Neural progenitor cell (in vitro differentiated cells): Measurements from ENCODE around the gene TPM1. TPM values are rescaled to one million over a fixed set of nuclear protein-coding genes. Genes with fewer than 3 reads are reported as not detected.

ENCODE experiments used
- DNase-seq: peaks from one replicate; pipeline ENCODE4 v3.0.0-alpha.2; 2016; ENCODE audit warnings: low spot score
- H2AFZ ChIP-seq: fragments of 200-600 bp; sonication (generic); replicated peaks from 2 replicates; pipeline ENCODE4 v1.6.1; 2016; ENCODE audit warnings: antibody characterized with exemption
- H3F3A ChIP-seq: fragments of 200-600 bp; sonication (generic); 2 replicates; pipeline ENCODE4 v1.6.1; 2016; ENCODE audit warnings: antibody characterized with exemption, low read depth
- H3K27ac ChIP-seq: fragments of 200-600 bp; sonication (generic); 2 replicates; pipeline ENCODE4 v1.5.1; 2016; ENCODE audit warnings: mild to moderate bottlenecking
- H3K27me3 ChIP-seq: fragments of 200-600 bp; sonication (generic); 2 replicates; pipeline ENCODE4 v1.6.1; 2016; ENCODE audit warnings: mild to moderate bottlenecking, moderate library complexity
- H3K36me3 ChIP-seq: fragments of 200-600 bp; sonication (generic); 2 replicates; pipeline ENCODE4 v1.5.1; 2016
- H3K4me1 ChIP-seq: fragments of 200-600 bp; sonication (generic); 2 replicates; pipeline ENCODE4 v1.6.1; 2016; ENCODE audit warnings: mixed run types
- H3K4me2 ChIP-seq: fragments of 200-600 bp; sonication (generic); 2 replicates; pipeline ENCODE4 v1.6.1; 2016
- H3K4me3 ChIP-seq: fragments of 200-600 bp; sonication (generic); 2 replicates; pipeline ENCODE4 v1.5.1; 2016
- H3K79me2 ChIP-seq: fragments of 200-600 bp; sonication (generic); 2 replicates; pipeline ENCODE4 v1.6.1; 2016; ENCODE audit warnings: low read depth
- H3K9ac ChIP-seq: fragments of 200-600 bp; sonication (generic); 2 replicates; pipeline ENCODE4 v1.6.1; 2016
- H3K9me3 ChIP-seq: fragments of 200-600 bp; sonication (generic); 2 replicates; pipeline ENCODE4 v1.5.1; 2016; ENCODE audit warnings: low read depth
- H4K20me1 ChIP-seq: fragments of 200-600 bp; sonication (generic); 2 replicates; pipeline ENCODE4 v1.6.1; 2016; ENCODE audit warnings: low read depth
- H3K27ac Mint-ChIP-seq: 3 replicates; pipeline ENCODE4 v1.8.0; 2021; ENCODE audit warnings: mixed read lengths
- H3K27me3 Mint-ChIP-seq: 2 replicates; pipeline ENCODE4 v1.8.0; 2022; ENCODE audit warnings: low read depth, mild to moderate bottlenecking, inconsistent platforms, moderate library complexity, mixed read lengths; ENCODE audit not compliant: insufficient read depth
- H3K36me3 Mint-ChIP-seq: 3 replicates; pipeline ENCODE4 v1.8.0; 2021; ENCODE audit warnings: mixed read lengths
- H3K4me1 Mint-ChIP-seq: 3 replicates; pipeline ENCODE4 v1.8.0; 2021; ENCODE audit warnings: mixed read lengths
- H3K4me3 Mint-ChIP-seq: 3 replicates; pipeline ENCODE4 v1.8.0; 2021; ENCODE audit warnings: mild to moderate bottlenecking, moderate library complexity, mixed read lengths
- H3K9me3 Mint-ChIP-seq: 3 replicates; pipeline ENCODE4 v1.8.0; 2020; ENCODE audit warnings: mixed read lengths
- EZH2 ChIP-seq: fragments of 200-600 bp; sonication (generic); IDR thresholded peaks from 2 replicates; pipeline ENCODE4 v1.6.1; 2017; ENCODE audit warnings: antibody characterized with exemption, mild to moderate bottlenecking, moderate library complexity
- EZH2phosphoT487 ChIP-seq: fragments of 200-600 bp; sonication (generic); IDR thresholded peaks from 2 replicates; pipeline ENCODE4 v1.6.1; 2017; ENCODE audit warnings: antibody characterized with exemption
- total RNA-seq: library from RNA; depleted of rRNA; stranded (reverse); fragments of >200 nt; gene quantifications from 2 replicates; pipeline ENCODE4 v1.2.3, GENCODE V29; 2015; ENCODE audit warnings: low replicate concordance
- TF ChIP-seq, protein P1 (sequence below): fragments of 200-600 bp; sonication (generic); IDR thresholded peaks from 2 replicates; pipeline ENCODE4 v1.5.1; 2017; ENCODE audit warnings: antibody characterized with exemption, mild to moderate bottlenecking

TPM1 gene
- total RNA-seq, 1 donor from 2014 or later: 623 TPM

DNA sequence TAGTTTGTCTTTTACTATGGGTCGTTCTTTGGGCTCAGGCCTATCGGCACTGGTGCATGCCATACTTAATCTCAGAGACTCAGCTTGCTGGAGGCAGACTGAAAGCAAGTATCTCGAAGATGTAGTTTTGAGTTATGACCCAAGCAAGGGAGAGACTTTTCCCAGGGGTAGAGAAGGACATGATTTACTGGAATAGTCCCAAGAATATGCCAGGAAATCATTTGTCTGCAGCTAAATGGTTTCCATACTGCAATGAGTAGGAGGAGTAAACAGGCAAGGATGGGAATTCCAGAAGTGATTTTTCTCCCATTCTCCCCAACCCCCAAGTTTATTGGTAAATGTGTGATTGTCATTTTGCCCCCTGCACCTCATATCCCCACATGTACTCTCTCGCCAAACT lies 43.7 kb downstream of the TPM1 start:
- no peaks in the 10 kb centered on the region for H3K79me2 ChIP-seq
- no peaks in the 10 kb centered on the region for H3K9me3 ChIP-seq
- peaks cover 27% of the 10 kb centered on the region for H3K4me1 Mint-ChIP-seq
- no peak overlapping the region for H3K27ac Mint-ChIP-seq
- H3K9ac ChIP-seq: no peak overlapping the region
- no peak for DNase-seq
- TF ChIP-seq, protein P1, sequence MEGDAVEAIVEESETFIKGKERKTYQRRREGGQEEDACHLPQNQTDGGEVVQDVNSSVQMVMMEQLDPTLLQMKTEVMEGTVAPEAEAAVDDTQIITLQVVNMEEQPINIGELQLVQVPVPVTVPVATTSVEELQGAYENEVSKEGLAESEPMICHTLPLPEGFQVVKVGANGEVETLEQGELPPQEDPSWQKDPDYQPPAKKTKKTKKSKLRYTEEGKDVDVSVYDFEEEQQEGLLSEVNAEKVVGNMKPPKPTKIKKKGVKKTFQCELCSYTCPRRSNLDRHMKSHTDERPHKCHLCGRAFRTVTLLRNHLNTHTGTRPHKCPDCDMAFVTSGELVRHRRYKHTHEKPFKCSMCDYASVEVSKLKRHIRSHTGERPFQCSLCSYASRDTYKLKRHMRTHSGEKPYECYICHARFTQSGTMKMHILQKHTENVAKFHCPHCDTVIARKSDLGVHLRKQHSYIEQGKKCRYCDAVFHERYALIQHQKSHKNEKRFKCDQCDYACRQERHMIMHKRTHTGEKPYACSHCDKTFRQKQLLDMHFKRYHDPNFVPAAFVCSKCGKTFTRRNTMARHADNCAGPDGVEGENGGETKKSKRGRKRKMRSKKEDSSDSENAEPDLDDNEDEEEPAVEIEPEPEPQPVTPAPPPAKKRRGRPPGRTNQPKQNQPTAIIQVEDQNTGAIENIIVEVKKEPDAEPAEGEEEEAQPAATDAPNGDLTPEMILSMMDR: no peak
- TF ChIP-seq EZH2phosphoT487 (no peak), EZH2 (no peak)
- no peaks in the 10 kb centered on the region for H3K36me3 ChIP-seq
- H3K9me3 Mint-ChIP-seq: no peaks in the 10 kb centered on the region
- no peaks in the 10 kb centered on the region for H3K36me3 Mint-ChIP-seq
- H3F3A ChIP-seq: peaks cover 26% of the 10 kb centered on the region
- peaks cover 6% of the 10 kb centered on the region for H3K27me3 Mint-ChIP-seq
- H3K27me3 ChIP-seq: no peaks in the 10 kb centered on the region
- no peak overlapping the region for H3K4me3 ChIP-seq
- H3K4me3 Mint-ChIP-seq: no peak overlapping the region
- H3K4me1 ChIP-seq: peaks cover 30% of the 10 kb centered on the region
- H3K27ac ChIP-seq: no peak overlapping the region
- H4K20me1 ChIP-seq: no peaks in the 10 kb centered on the region
- H2AFZ ChIP-seq: no peak overlapping the region
- no peak overlapping the region for H3K4me2 ChIP-seq

DNA sequence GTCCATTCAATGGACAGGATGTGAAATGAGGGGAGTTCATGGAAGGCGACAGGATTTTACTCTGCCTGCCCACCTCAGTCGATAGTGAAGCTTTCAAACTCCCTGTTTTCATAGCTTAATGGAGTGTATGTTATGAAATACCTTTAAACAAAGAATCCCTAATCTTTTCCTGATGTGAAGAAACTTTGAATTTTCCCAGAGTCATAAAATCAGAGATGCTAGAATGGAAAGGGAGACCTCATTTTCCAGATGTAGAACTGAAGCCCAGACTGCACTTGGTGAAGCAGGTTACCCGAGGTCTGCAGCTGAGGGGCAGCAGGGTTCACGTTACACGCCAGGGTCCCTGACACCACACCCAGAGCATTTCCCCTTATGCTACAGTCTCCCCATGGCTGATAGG lies 44.4 kb downstream of the TPM1 start:
- H3K4me1 Mint-ChIP-seq: peaks cover 27% of the 10 kb centered on the region
- TF ChIP-seq EZH2phosphoT487: no peak
- H3K4me3 Mint-ChIP-seq: no peak overlapping the region
- no peaks in the 10 kb centered on the region for H3K9me3 Mint-ChIP-seq
- no peak for DNase-seq
- no peak overlapping the region for H3K27ac ChIP-seq
- no peak overlapping the region for H3K4me2 ChIP-seq
- H3K36me3 Mint-ChIP-seq: no peaks in the 10 kb centered on the region
- peaks cover 20% of the 10 kb centered on the region for H3F3A ChIP-seq
- no peaks in the 10 kb centered on the region for H3K36me3 ChIP-seq
- no peak overlapping the region for H3K9ac ChIP-seq
- no peaks in the 10 kb centered on the region for H4K20me1 ChIP-seq
- H3K4me3 ChIP-seq: no peak overlapping the region
- H3K4me1 ChIP-seq: peaks cover 30% of the 10 kb centered on the region
- no peaks in the 10 kb centered on the region for H3K79me2 ChIP-seq
- no peaks in the 10 kb centered on the region for H3K9me3 ChIP-seq
- peaks cover 6% of the 10 kb centered on the region for H3K27me3 Mint-ChIP-seq
- H3K27me3 ChIP-seq: no peaks in the 10 kb centered on the region
- H2AFZ ChIP-seq: no peak overlapping the region
- no peak overlapping the region for H3K27ac Mint-ChIP-seq

DNA sequence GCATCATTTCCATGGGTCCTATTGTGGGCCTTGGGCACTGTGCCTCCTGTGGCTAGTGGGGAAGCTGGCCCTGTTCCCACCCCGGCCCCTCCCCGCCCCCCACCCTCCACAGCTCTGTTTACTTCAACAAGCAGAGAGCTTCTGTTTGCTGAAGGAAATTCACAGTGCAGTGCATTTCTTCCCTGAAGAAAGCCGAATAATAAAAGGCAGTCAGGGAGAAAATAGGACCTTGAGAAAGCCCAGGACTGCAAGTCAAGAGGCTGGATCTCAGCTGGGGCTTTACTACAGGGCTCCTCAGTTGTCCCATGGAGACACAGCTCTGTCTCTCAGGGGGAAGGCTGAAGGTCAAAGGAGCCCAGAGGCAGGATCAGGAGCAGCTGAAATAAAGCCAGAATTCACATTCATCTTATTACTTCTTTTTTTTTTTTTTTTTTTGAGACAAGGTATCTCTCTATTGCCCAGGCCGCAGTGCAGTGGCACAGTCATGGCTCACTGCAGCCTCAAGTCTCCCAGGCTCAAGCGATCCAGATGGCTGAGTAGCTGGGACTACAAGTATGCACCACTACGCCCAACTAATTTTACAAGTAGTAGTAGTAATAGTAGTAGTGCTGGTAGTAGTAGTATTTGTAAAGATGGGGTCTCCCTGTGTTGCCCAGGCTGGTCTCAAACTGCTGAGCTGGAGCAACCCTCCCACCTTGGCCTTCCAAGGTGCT lies 46.1 kb downstream of the TPM1 start:
- H3K4me3 Mint-ChIP-seq: peak overlapping the region; percentile 68
- H3K27me3 Mint-ChIP-seq: no peaks in the 10 kb centered on the region
- Histone ChIP-seq H3K4me1 (peaks cover 24% of the 10 kb centered on the region), H3K9me3 (no peaks in the 10 kb centered on the region), H3K27me3 (no peaks in the 10 kb centered on the region), H2AFZ (no peak overlapping the region), H3K27ac (no peak overlapping the region), H3K36me3 (no peaks in the 10 kb centered on the region), H3K9ac (no peak overlapping the region), H3F3A (peaks cover 18% of the 10 kb centered on the region), H3K79me2 (no peaks in the 10 kb centered on the region), H3K4me3 (no peak overlapping the region), H3K4me2 (no peak overlapping the region), H4K20me1 (no peaks in the 10 kb centered on the region)
- no peaks in the 10 kb centered on the region for H3K9me3 Mint-ChIP-seq
- DNase-seq: no peak
- no peaks in the 10 kb centered on the region for H3K36me3 Mint-ChIP-seq
- peaks cover 20% of the 10 kb centered on the region for H3K4me1 Mint-ChIP-seq
- no peak overlapping the region for H3K27ac Mint-ChIP-seq
- TF ChIP-seq EZH2: no peak
- TF ChIP-seq, protein P1: no peak
- TF ChIP-seq EZH2phosphoT487: no peak

DNA sequence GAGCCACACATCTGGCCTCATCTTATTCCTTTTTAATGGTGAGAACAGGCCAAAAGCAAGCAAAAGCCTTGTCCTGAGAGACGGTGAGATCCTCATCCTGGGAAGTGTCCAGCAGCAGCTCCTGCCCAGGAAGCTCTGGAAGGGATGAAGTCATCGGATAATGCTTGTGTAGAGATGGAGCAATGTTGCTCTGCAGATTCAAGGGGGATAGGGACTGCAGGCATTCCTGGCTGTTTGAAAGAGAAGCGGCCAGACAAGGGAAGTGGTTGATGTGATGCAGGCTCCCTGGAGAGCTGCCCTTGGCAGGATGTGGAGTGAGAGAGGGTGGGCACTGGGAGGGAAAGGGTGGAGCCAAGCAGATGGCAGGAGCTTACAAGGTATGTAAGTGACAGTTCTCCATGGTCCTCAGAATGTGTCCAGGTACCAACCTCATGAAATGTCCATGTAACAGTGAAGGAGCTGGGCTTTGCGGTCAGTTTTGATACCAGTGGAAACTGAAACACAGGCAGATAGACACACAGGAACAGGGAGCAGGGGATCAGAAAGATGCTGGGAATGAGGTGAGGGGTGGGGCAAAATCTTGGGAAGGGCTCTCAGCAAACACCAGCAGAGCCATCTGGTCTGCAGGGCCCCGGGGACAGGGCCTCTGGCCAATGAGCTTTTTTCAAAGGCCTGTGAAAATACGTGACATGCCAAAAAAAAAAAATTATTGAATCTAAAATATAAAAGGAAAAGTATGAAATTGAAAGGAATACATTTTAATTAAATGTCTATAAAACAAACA lies 46.9 kb downstream of the TPM1 start:
- H3K27me3 ChIP-seq: no peaks in the 10 kb centered on the region
- H2AFZ ChIP-seq: no peak overlapping the region
- H3K27ac Mint-ChIP-seq: peak overlapping the region; percentile 75
- H4K20me1 ChIP-seq: no peaks in the 10 kb centered on the region
- H3K27ac ChIP-seq: no peak overlapping the region
- no peaks in the 10 kb centered on the region for H3K79me2 ChIP-seq
- peaks cover 20% of the 10 kb centered on the region for H3K4me1 Mint-ChIP-seq
- H3K36me3 Mint-ChIP-seq: no peaks in the 10 kb centered on the region
- H3K4me3 Mint-ChIP-seq: peak overlapping the region; percentile 68
- no peaks in the 10 kb centered on the region for H3K9me3 Mint-ChIP-seq
- no peak overlapping the region for H3K9ac ChIP-seq
- H3K36me3 ChIP-seq: no peaks in the 10 kb centered on the region
- H3K27me3 Mint-ChIP-seq: no peaks in the 10 kb centered on the region
- H3F3A ChIP-seq: peaks cover 18% of the 10 kb centered on the region
- no peak overlapping the region for H3K4me3 ChIP-seq
- no peak overlapping the region for H3K4me2 ChIP-seq
- peaks cover 24% of the 10 kb centered on the region for H3K4me1 ChIP-seq
- H3K9me3 ChIP-seq: no peaks in the 10 kb centered on the region
- no peak for DNase-seq
- TF ChIP-seq EZH2phosphoT487: no peak
- no peak for TF ChIP-seq EZH2
- TF ChIP-seq, protein P1: no peak
